H1 (cell line): Measurements from ENCODE around the gene EAPP. TPM values are rescaled to one million over a fixed set of nuclear protein-coding genes. Genes with fewer than 3 reads are reported as not detected.
A peak's percentile ranks its signal among the peaks of the same experiment; 100 is the strongest.

Experiments
- CTCF ChIA-PET: fragments of 300-600 bp; sonication (Branson Sonifier 250); formaldehyde crosslinking; loops from one replicate; lab custom pipeline; 2021; ENCODE audit not compliant: partially characterized antibody; lab: Charles Lee
- POLR2A ChIA-PET: fragments of 300-600 bp; sonication (Branson Sonifier 250); formaldehyde crosslinking; loops from one replicate; lab custom pipeline; 2021; ENCODE audit warnings: inconsistent platforms; ENCODE audit not compliant: partially characterized antibody; lab: Charles Lee
- DNase-seq, 2 experiments: peaks; one replicate each; pipeline versions ENCODE4 v3.0.0 to v3.0.0-alpha.2; 2010 to 2022; ENCODE audit warnings: low spot score in 2 of 2, low read depth in 1 of 2, mixed read lengths in 1 of 2
- FAIRE-seq: peaks from 2 replicates; lab custom pipeline; 2011; peaks lifted over from hg19 to GRCh38; lab: Jason Lieb, UNC
- H2AFZ ChIP-seq: 2 replicates; pipeline ENCODE4 v1.8.1; 2012; ENCODE audit warnings: low read length, inconsistent platforms
- H2AK5ac ChIP-seq: 2 replicates; pipeline ENCODE4 v1.6.1; 2013; ENCODE audit warnings: low read depth, low read length
- H2BK120ac ChIP-seq: replicated peaks from 2 replicates; pipeline ENCODE3; 2013; ENCODE audit warnings: low read depth, low read length, inconsistent platforms
- H2BK12ac ChIP-seq: 2 replicates; pipeline ENCODE4 v1.6.1; 2013; ENCODE audit warnings: low read depth, low read length
- H2BK15ac ChIP-seq: 2 replicates; pipeline ENCODE4 v1.6.1; 2013; ENCODE audit warnings: low read length
- H2BK20ac ChIP-seq: 2 replicates; pipeline ENCODE4 v1.6.1; 2013; ENCODE audit warnings: low read length
- H2BK5ac ChIP-seq: 2 replicates; pipeline ENCODE4 v1.6.1; 2013; ENCODE audit warnings: low read depth, low read length
- H3K14ac ChIP-seq: 2 replicates; pipeline ENCODE4 v1.6.1; 2013; ENCODE audit warnings: inconsistent platforms; ENCODE audit not compliant: insufficient read length
- H3K18ac ChIP-seq: 2 replicates; pipeline ENCODE4 v1.6.1; 2013; ENCODE audit warnings: low read length; ENCODE audit errors: extremely low read depth
- H3K23ac ChIP-seq: 2 replicates; pipeline ENCODE4 v1.6.1; 2013; ENCODE audit warnings: inconsistent platforms; ENCODE audit not compliant: insufficient read length
- H3K23me2 ChIP-seq: 2 replicates; pipeline ENCODE4 v1.6.1; 2013; ENCODE audit warnings: low read depth, low read length
- H3K27ac ChIP-seq: 2 replicates; pipeline ENCODE4 v1.6.1; 2011; ENCODE audit warnings: low read depth, low read length, inconsistent platforms
- H3K27me3 ChIP-seq, 4 experiments: replicated peaks in 1 of 4; 1 replicate in 1 of 4; 2 replicates in 3 of 4; pipeline versions ENCODE4 v1.6.1 to v1.8.1; 2011 to 2013; ENCODE audit warnings: low read length in 3 of 4, mild to moderate bottlenecking in 3 of 4, inconsistent platforms in 2 of 4, mixed read lengths in 2 of 4, moderate library complexity in 1 of 4; ENCODE audit not compliant: control insufficient read depth in 3 of 4, insufficient read depth in 3 of 4; ENCODE audit errors: extremely low read depth in 1 of 4
- H3K36me3 ChIP-seq, 4 experiments: 2 replicates each; pipeline versions ENCODE4 v1.6.1 to v1.8.1; 2011 to 2013; ENCODE audit warnings: mild to moderate bottlenecking in 4 of 4, low read length in 3 of 4, moderate library complexity in 2 of 4, control low read depth in 1 of 4, inconsistent platforms in 1 of 4; ENCODE audit not compliant: insufficient read depth in 4 of 4, control insufficient read depth in 2 of 4
- H3K4ac ChIP-seq: replicated peaks from 2 replicates; pipeline ENCODE3; 2013; ENCODE audit warnings: low read length, low read depth, mixed read lengths, inconsistent platforms; ENCODE audit not compliant: insufficient read length
- H3K4me1 ChIP-seq, 4 experiments: replicated peaks in 1 of 4; 1 replicate in 1 of 4; 2 replicates in 3 of 4; pipeline versions ENCODE4 v1.6.1 to v1.8.1; 2011 to 2013; ENCODE audit warnings: low read length in 3 of 4, inconsistent platforms in 2 of 4, mixed read lengths in 1 of 4; ENCODE audit not compliant: insufficient read depth in 4 of 4, control insufficient read depth in 3 of 4
- H3K4me2 ChIP-seq, 2 experiments: 2 replicates each; pipeline versions ENCODE4 v1.6.1 to v1.8.1; 2011 to 2013; ENCODE audit warnings: low read depth in 2 of 2, low read length in 2 of 2, control low read depth in 1 of 2, inconsistent platforms in 1 of 2, mild to moderate bottlenecking in 1 of 2; ENCODE audit not compliant: insufficient read depth in 1 of 2
- H3K4me3 ChIP-seq, 4 experiments: fragments of 200-600, 300-600 bp in 1 of 4; sonication (generic), shearing (Covaris generic), sonication (Bioruptor Twin) in 1 of 4; 2 replicates each; pipeline versions ENCODE4 v1.5.1 to v1.8.1; 2011 to 2016; ENCODE audit warnings: low read length in 4 of 4, low read depth in 3 of 4, control low read depth in 2 of 4, inconsistent platforms in 2 of 4, mild to moderate bottlenecking in 2 of 4, mixed read lengths in 1 of 4, moderate library complexity in 1 of 4; ENCODE audit not compliant: insufficient read depth in 2 of 4; ENCODE audit errors: extremely low read depth in 1 of 4
- H3K56ac ChIP-seq: replicated peaks from 2 replicates; pipeline ENCODE3; 2013; ENCODE audit warnings: low read depth, mild to moderate bottlenecking, mixed read lengths, low read length, inconsistent platforms; ENCODE audit not compliant: insufficient read length
- H3K79me1 ChIP-seq: 2 replicates; pipeline ENCODE4 v1.6.1; 2013; ENCODE audit warnings: low read depth, low read length, control low read depth
- H3K79me2 ChIP-seq, 2 experiments: 2 replicates each; pipeline versions ENCODE4 v1.6.1 to v1.8.1; 2012 to 2013; ENCODE audit warnings: low read length in 2 of 2, mild to moderate bottlenecking in 2 of 2, inconsistent platforms in 1 of 2; ENCODE audit not compliant: insufficient read depth in 2 of 2, control insufficient read depth in 1 of 2
- H3K9ac ChIP-seq, 4 experiments: replicated peaks in 1 of 4; 1 replicate in 1 of 4; 2 replicates in 3 of 4; pipeline versions ENCODE4 v1.6.1 to v1.8.1; 2011 to 2013; ENCODE audit warnings: low read depth in 3 of 4, low read length in 3 of 4, control low read depth in 2 of 4, mild to moderate bottlenecking in 2 of 4, moderate library complexity in 2 of 4, inconsistent platforms in 1 of 4; ENCODE audit errors: extremely low read depth in 1 of 4
- H3K9me3 ChIP-seq, 2 experiments: 2 replicates each; pipeline versions ENCODE4 v1.6.1 to v1.8.1; 2012 to 2013; ENCODE audit warnings: mild to moderate bottlenecking in 2 of 2, moderate library complexity in 2 of 2, control low read depth in 1 of 2, inconsistent platforms in 1 of 2, low read depth in 1 of 2, low read length in 1 of 2, mixed read lengths in 1 of 2; ENCODE audit not compliant: insufficient read depth in 2 of 2
- H4K20me1 ChIP-seq, 2 experiments: replicated peaks in 1 of 2; 2 replicates each; pipeline versions ENCODE3 to v1.8.1; 2011 to 2013; ENCODE audit warnings: inconsistent platforms in 2 of 2, low read length in 2 of 2, mild to moderate bottlenecking in 1 of 2; ENCODE audit not compliant: insufficient read depth in 2 of 2, control insufficient read depth in 1 of 2
- H4K5ac ChIP-seq: 2 replicates; pipeline ENCODE4 v1.6.1; 2013; ENCODE audit warnings: low read length, low read depth, mixed read lengths, inconsistent platforms; ENCODE audit not compliant: insufficient read length
- H4K8ac ChIP-seq: 2 replicates; pipeline ENCODE4 v1.8.0; 2013; ENCODE audit warnings: mild to moderate bottlenecking, moderate library complexity, low read length, inconsistent platforms; ENCODE audit not compliant: insufficient read depth; ENCODE audit errors: extremely low read depth
- H4K91ac ChIP-seq: replicated peaks from 2 replicates; pipeline ENCODE3; 2013; ENCODE audit warnings: low read length, mixed read lengths, inconsistent platforms; ENCODE audit not compliant: insufficient read length
- KDM1A ChIP-seq: fragments of 200-600, 300-600 bp; sonication (generic); IDR thresholded peaks from 2 replicates; pipeline ENCODE4 v1.7.1; 2016; ENCODE audit warnings: mild to moderate bottlenecking, low read length, borderline replicate concordance
- SIN3A ChIP-seq, 2 experiments: IDR thresholded peaks in 1 of 2; conservative IDR thresholded peaks in 1 of 2; 2 replicates each; pipeline ENCODE4 v1.6.1; 2011 to 2012; ENCODE audit warnings: low read length in 2 of 2, improper control_type of control experiment in 1 of 2, low read depth in 1 of 2, mild to moderate bottlenecking in 1 of 2
- SRF ChIP-seq: IDR thresholded peaks from 2 replicates; pipeline ENCODE4 v1.6.1; 2011; ENCODE audit warnings: mild to moderate bottlenecking, low read depth, low read length, moderate library complexity
- WGBS, 2 experiments: shearing (Covaris generic) in 1 of 2; methylation state at CpG; one replicate each; pipeline versions ENCODE4 v1.1.6 to v1.1.7; 2013 to 2015; ENCODE audit warnings: low lambda C conversion rate in 2 of 2, mixed read lengths in 2 of 2, inconsistent platforms in 1 of 2, low coverage in 1 of 2, missing lambda C conversion rate in 1 of 2; ENCODE audit not compliant: insufficient replicate concordance in 2 of 2, insufficient coverage in 1 of 2, insufficient read length in 1 of 2; ENCODE audit errors: extremely low coverage in 1 of 2, missing lambda C conversion rate in 1 of 2; 5-methylcytosine and 5-hydroxymethylcytosine counted together
- polyA plus RNA-seq, 7 experiments: library from polyadenylated mRNA; depleted of rRNA in 3 of 7; stranded (reverse) in 5 of 7; unstranded in 2 of 7; fragments of >200 nt in 5 of 7; fragments of 200-250 nt in 2 of 7; gene quantifications; 1 replicate in 5 of 7; 2 replicates in 1 of 7; 4 replicates in 1 of 7; pipeline versions ENCODE4 v1.2.1 to v1.2.3, GENCODE V29; 2011 to 2013; ENCODE audit warnings: missing spikeins in 2 of 7, mixed read lengths in 2 of 7
- total RNA-seq: library from RNA; stranded (reverse); fragmentation: NEBNext Ultra II Directional; extraction: Animal tissue kit (Norgen Biotek cat#: 25700); gene quantifications from 2 replicates; pipeline ENCODE4 v1.2.1, GENCODE V29; 2021

The EAPP gene
- total and polyA plus RNA-seq, 2 of the 8 experiments (the other 6 are each of a cell fraction or from before 2014, with no cell fraction given) = 18.3 to 28.7 TPM

GRCh38 chr14:34548472-34548981, 9.0 kb upstream of the EAPP start:
- Histone ChIP-seq H4K91ac (no peak overlapping the region), H4K8ac (no peak overlapping the region), H2BK12ac (0 out of 2 replicates have a peak overlapping the region, but pooled peaks have one; percentile 50), H3K36me3 (no peaks in the 10 kb centered on the region), H3K79me1 (no peaks in the 10 kb centered on the region), H4K5ac (no peak overlapping the region), H3K23ac (no peak overlapping the region), H3K14ac (no peak overlapping the region), H3K4me1 (0 out of 7 replicates have a peak, but pooled peaks cover 0 to 3% (median 0%) of the 10 kb centered on the region in 4 experiments), H2BK120ac (no peak overlapping the region), H3K79me2 (no peaks in the 10 kb centered on the region), H2AK5ac (no peak overlapping the region), H2AFZ (no peak overlapping the region), H3K27me3 (no peaks in the 10 kb centered on the region), H3K9ac (no peak overlapping the region), H4K20me1 (no peaks in the 10 kb centered on the region), H3K27ac (no peak overlapping the region), H3K18ac (no peak overlapping the region), H2BK20ac (no peak overlapping the region), H2BK15ac (0 out of 2 replicates have a peak overlapping the region, but pooled peaks have one; percentile 72), H3K4ac (no peak overlapping the region), H3K4me2 (no peak overlapping the region), H3K56ac (no peak overlapping the region), H3K4me3 (no peak overlapping the region; a peak in 1 of 8 replicates), H3K9me3 (no peaks in the 10 kb centered on the region), H3K23me2 (no peaks in the 10 kb centered on the region), H2BK5ac (no peak overlapping the region)
- FAIRE-seq (no peak), DNase-seq (no peak)
- 96% methylated on average over 14 of the region's 14 CpGs; no CpG with 5 or more reads in 1 of the 2 experiments for WGBS, 2 experiments
- POLR2A ChIA-PET = no interaction called here
- CTCF ChIA-PET = no interaction called here
- TF ChIP-seq SRF = no peak
- TF ChIP-seq KDM1A = no peak
- no peak for TF ChIP-seq SIN3A (conservative IDR thresholded peaks at IDR 0.05 in 1 of 2, IDR thresholded peaks at IDR 0.05 in 1 of 2; ENCODE audit: low read depth in 1 of 2, low read length in 2 of 2)
